Keratinocyte (primary cell): Measurements from ENCODE around the gene GABPB2. TPM values are rescaled to one million over a fixed set of nuclear protein-coding genes. Genes with fewer than 3 reads are reported as not detected.

Experiments
- DNase-seq: peaks from one replicate; pipeline ENCODE4 v3.0.0-alpha.2; 2011; ENCODE audit warnings: low read depth, missing footprints, low spot score
- FAIRE-seq: peaks from 2 replicates; lab custom pipeline; 2011; peaks lifted over from hg19 to GRCh38; lab: Jason Lieb, UNC
- H2AFZ ChIP-seq: 2 replicates; pipeline ENCODE4 v1.6.0; 2012; ENCODE audit warnings: low read length, control low read depth, inconsistent platforms; ENCODE audit not compliant: control insufficient read depth
- H3K27ac ChIP-seq: 2 replicates; pipeline ENCODE4 v1.5.1; 2011; ENCODE audit warnings: low read length; ENCODE audit not compliant: control insufficient read depth, insufficient read depth
- H3K27me3 ChIP-seq: 3 replicates; pipeline ENCODE4 v1.6.0; 2011; ENCODE audit warnings: low read length; ENCODE audit not compliant: control insufficient read depth, insufficient read depth; ENCODE audit errors: extremely low read depth
- H3K36me3 ChIP-seq, 2 experiments: 2 replicates in 1 of 2; 3 replicates in 1 of 2; pipeline ENCODE4 v1.5.1; 2011; ENCODE audit warnings: low read length in 2 of 2, mild to moderate bottlenecking in 1 of 2; ENCODE audit not compliant: control insufficient read depth in 2 of 2, insufficient read depth in 2 of 2; ENCODE audit errors: extremely low read depth in 1 of 2
- H3K4me1 ChIP-seq: 3 replicates; pipeline ENCODE4 v1.5.1; 2011; ENCODE audit warnings: low read length; ENCODE audit not compliant: control insufficient read depth, insufficient read depth; ENCODE audit errors: extremely low read depth
- H3K4me2 ChIP-seq: 3 replicates; pipeline ENCODE4 v1.6.0; 2011; ENCODE audit warnings: low read depth, low read length; ENCODE audit not compliant: control insufficient read depth, insufficient read depth; ENCODE audit errors: extremely low read depth
- H3K4me3 ChIP-seq, 3 experiments: fragments of 200-600 bp in 1 of 3; sonication (generic) in 1 of 3; 2 replicates in 2 of 3; 3 replicates in 1 of 3; pipeline ENCODE4 v1.5.1; 2011 to 2016; ENCODE audit warnings: low read length in 3 of 3, mild to moderate bottlenecking in 3 of 3, control low read depth in 2 of 3, inconsistent platforms in 1 of 3, low read depth in 1 of 3, mixed read lengths in 1 of 3, mixed run types in 1 of 3, moderate library complexity in 1 of 3; ENCODE audit not compliant: control insufficient read depth in 2 of 3, insufficient read depth in 2 of 3; ENCODE audit errors: extremely low read depth in 1 of 3
- H3K79me2 ChIP-seq: 2 replicates; pipeline ENCODE4 v1.6.0; 2012; ENCODE audit warnings: low read length; ENCODE audit not compliant: control insufficient read depth, insufficient read depth
- H3K9ac ChIP-seq: 3 replicates; pipeline ENCODE4 v1.6.0; 2011; ENCODE audit warnings: low read length; ENCODE audit not compliant: control insufficient read depth, insufficient read depth; ENCODE audit errors: extremely low read depth
- H3K9me1 ChIP-seq: 3 replicates; pipeline ENCODE4 v1.6.0; 2011; ENCODE audit warnings: low read length; ENCODE audit not compliant: control insufficient read depth, insufficient read depth; ENCODE audit errors: extremely low read depth
- H3K9me3 ChIP-seq: 2 replicates; pipeline ENCODE4 v1.5.1; 2012; ENCODE audit warnings: low read depth, low read length; ENCODE audit not compliant: control insufficient read depth
- H4K20me1 ChIP-seq: 3 replicates; pipeline ENCODE4 v1.6.0; 2011; ENCODE audit warnings: low read length; ENCODE audit not compliant: control insufficient read depth, insufficient read depth; ENCODE audit errors: extremely low read depth
- EZH2 ChIP-seq: IDR thresholded peaks from one replicate; pipeline ENCODE4 v1.6.1; 2012; ENCODE audit warnings: inconsistent platforms, mild to moderate bottlenecking, low read length, moderate library complexity
- dilution Hi-C: fragments of 300-500 bp; cut with MboI; formaldehyde crosslinking; loops from one replicate; pipeline ENCODE4 v1.7.0; 2020; ENCODE audit warnings: low sequenced_read_pairs; ENCODE audit not compliant: extremely low pct_ligation_motif_present
- polyA plus RNA-seq, 5 experiments: library from polyadenylated mRNA; depleted of rRNA in 3 of 5; stranded (reverse) in 3 of 5; stranded (forward) in 1 of 5; unstranded in 1 of 5; fragments of >200 nt; gene quantifications; 1 replicate in 1 of 5; 2 replicates in 3 of 5; 3 replicates in 1 of 5; pipeline versions ENCODE4 v1.2.1 to v1.2.3, GENCODE V29; 2011 to 2012; ENCODE audit warnings: missing spikeins in 2 of 5, low read depth in 1 of 5, low replicate concordance in 1 of 5
- TF ChIP-seq, protein P1 (sequence below), 3 experiments: IDR thresholded peaks in 1 of 3; conservative IDR thresholded peaks in 1 of 3; optimal IDR thresholded peaks in 1 of 3; 2 replicates in 2 of 3; 3 replicates in 1 of 3; pipeline versions ENCODE3 to v1.5.1; 2011; ENCODE audit warnings: low read length in 3 of 3, mild to moderate bottlenecking in 3 of 3, moderate library complexity in 2 of 3, control low read depth in 1 of 3, inconsistent platforms in 1 of 3; ENCODE audit not compliant: insufficient read depth in 2 of 3; ENCODE audit errors: extremely low read depth in 1 of 3

GABPB2 gene
- polyA plus RNA-seq, 1 donor (not counting 4 experiments of a cell fraction or from before 2014, with no cell fraction given) = 13.3 TPM

DNA sequence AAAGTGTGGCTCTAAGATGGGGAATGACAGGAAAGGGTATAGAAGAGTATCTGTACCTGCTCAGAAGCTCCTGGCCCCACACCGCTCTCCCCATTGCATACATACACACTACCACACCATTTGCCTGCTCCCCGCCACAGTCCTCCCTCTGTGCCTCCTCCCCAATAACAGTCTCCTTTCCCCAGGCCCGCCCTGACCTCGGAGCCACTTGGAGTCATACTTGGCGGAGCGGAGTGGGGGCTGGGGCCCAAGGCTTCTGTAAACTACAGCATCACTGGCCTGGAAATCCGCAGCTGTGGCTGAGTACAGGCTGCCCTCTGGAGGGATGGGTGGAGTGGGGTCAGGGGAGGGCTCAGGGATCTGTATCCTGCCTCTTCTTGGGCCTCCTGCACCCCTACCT is 67.2 kb downstream of the GABPB2 start:
- H3K4me3 ChIP-seq = no peak overlapping the region
- H3K9me3 ChIP-seq = no peaks in the 10 kb centered on the region
- dilution Hi-C loops = no loop called here
- no peaks in the 10 kb centered on the region for H3K4me1 ChIP-seq
- H3K36me3 ChIP-seq = no peaks in the 10 kb centered on the region
- H3K9ac ChIP-seq = no peak overlapping the region
- no peak for DNase-seq
- peaks cover 12% of the 10 kb centered on the region for H3K27me3 ChIP-seq
- FAIRE-seq = no peak
- H3K9me1 ChIP-seq = no peaks in the 10 kb centered on the region
- H3K4me2 ChIP-seq = no peak overlapping the region
- no peak overlapping the region for H2AFZ ChIP-seq
- no peak overlapping the region for H3K27ac ChIP-seq
- no peaks in the 10 kb centered on the region for H3K79me2 ChIP-seq
- no peaks in the 10 kb centered on the region for H4K20me1 ChIP-seq
- TF ChIP-seq, protein P1, sequence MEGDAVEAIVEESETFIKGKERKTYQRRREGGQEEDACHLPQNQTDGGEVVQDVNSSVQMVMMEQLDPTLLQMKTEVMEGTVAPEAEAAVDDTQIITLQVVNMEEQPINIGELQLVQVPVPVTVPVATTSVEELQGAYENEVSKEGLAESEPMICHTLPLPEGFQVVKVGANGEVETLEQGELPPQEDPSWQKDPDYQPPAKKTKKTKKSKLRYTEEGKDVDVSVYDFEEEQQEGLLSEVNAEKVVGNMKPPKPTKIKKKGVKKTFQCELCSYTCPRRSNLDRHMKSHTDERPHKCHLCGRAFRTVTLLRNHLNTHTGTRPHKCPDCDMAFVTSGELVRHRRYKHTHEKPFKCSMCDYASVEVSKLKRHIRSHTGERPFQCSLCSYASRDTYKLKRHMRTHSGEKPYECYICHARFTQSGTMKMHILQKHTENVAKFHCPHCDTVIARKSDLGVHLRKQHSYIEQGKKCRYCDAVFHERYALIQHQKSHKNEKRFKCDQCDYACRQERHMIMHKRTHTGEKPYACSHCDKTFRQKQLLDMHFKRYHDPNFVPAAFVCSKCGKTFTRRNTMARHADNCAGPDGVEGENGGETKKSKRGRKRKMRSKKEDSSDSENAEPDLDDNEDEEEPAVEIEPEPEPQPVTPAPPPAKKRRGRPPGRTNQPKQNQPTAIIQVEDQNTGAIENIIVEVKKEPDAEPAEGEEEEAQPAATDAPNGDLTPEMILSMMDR (optimal IDR thresholded peaks at IDR 0.05 in 1 of 3, IDR thresholded peaks at IDR 0.05 in 1 of 3, conservative IDR thresholded peaks at IDR 0.05 in 1 of 3; ENCODE audit: extremely low read depth in 1 of 3, insufficient read depth in 2 of 3, low read length in 3 of 3) = no peak
- no peak for TF ChIP-seq EZH2

DNA sequence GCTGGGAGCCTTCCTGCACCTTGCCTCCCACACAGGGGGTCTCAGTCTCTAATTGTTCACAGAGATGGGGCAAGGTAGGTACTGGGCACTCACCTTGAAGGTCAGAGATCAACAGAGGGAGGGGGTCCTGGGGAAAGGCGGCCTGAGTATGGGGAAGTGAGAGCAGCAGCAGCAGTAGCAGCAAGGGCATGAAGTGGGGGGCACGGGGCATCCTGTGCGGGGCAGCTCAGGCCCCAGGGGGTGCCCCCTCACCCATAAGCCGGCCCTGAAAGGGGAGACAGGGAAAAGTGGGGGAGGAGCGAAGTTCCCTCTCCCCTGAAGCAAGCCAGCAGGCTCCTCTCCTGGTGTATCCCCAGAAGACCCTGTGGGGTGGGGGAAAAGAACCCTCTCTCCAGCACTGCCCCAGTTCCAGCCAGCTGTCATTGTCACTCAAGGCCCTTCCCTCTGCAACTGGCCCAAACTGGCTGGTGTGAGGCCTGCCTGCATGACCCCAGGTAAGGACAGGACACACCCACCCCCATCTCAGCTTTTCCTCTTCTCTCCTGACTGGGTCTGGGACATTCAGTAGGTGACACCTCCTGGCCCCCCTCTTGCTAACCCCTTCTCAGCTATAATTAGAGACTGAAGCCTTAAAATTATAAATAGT is 72.0 kb downstream of the GABPB2 start:
- peaks cover 14% of the 10 kb centered on the region for H3K4me1 ChIP-seq
- no peak overlapping the region for H3K4me2 ChIP-seq
- H3K79me2 ChIP-seq = no peaks in the 10 kb centered on the region
- dilution Hi-C loops = no loop called here
- no peak overlapping the region for H3K27ac ChIP-seq
- no peak overlapping the region for H3K4me3 ChIP-seq
- no peak overlapping the region for H2AFZ ChIP-seq
- H3K9ac ChIP-seq = no peak overlapping the region
- DNase-seq (no peak), FAIRE-seq (no peak)
- peaks cover 15% of the 10 kb centered on the region for H3K27me3 ChIP-seq
- H3K9me3 ChIP-seq = no peaks in the 10 kb centered on the region
- no peaks in the 10 kb centered on the region for H3K9me1 ChIP-seq
- no peaks in the 10 kb centered on the region for H3K36me3 ChIP-seq
- no peaks in the 10 kb centered on the region for H4K20me1 ChIP-seq
- TF ChIP-seq, protein P1 (optimal IDR thresholded peaks at IDR 0.05 in 1 of 3, IDR thresholded peaks at IDR 0.05 in 1 of 3, conservative IDR thresholded peaks at IDR 0.05 in 1 of 3; ENCODE audit: extremely low read depth in 1 of 3, insufficient read depth in 2 of 3, low read length in 3 of 3) = no peak
- no peak for TF ChIP-seq EZH2
